ENCODE measurements around the gene KIAA0930.
A peak's percentile ranks its signal among the peaks of the same experiment; 100 is the strongest.
"Not testable (repeated sequence)": the region's sequence is repeated elsewhere in the genome, so short reads cannot be mapped to it uniquely, and the experiment has no call there.

The KIAA0930 gene

DNA sequence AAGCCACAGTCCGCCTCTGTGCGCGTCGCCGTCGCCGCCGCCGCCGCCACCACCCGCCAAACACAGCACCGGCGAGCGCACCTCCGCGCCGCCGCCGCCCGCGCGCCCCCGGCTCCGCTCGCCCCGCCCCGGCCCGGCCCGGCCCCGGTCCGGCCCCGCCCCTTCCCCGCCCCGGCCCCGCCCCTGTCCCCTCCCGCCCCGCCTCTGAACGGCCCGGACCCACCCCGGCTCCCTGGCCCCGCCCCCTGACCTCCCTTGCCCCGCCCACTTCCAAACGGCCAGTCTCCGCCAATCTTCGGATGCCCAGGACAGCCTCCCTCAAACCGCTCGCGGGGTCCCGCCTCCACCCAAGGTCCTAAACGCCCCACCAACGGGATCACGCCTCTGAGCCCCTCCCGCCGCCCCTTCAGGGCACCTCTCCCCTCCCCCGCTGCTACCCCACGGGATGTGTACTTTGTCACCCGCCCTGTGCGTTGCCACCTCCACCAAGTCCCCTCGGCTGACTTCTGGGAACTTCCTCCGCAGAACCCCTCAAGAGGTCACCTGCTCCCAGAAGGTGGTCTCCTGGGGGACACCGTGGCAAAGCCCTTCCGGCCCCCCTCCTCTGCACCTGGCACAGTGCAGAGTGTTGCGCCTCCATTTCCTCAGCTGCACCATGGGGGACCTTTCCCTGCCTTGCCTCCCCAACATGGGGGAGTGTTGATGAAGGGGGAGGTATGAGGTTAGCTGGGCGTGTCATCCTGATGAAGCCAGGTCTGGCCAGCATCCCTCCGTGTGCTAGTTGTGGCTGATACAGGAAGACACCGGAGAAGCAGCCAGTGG is at the start of gene KIAA0930:
Gene KIAA0930 (minus strand): TSS at position 85 of the 822 bp plus-strand sequence. CDS start 191 bp downstream, outside the sequence.
- DNase-seq: peak; percentile 57

DNA sequence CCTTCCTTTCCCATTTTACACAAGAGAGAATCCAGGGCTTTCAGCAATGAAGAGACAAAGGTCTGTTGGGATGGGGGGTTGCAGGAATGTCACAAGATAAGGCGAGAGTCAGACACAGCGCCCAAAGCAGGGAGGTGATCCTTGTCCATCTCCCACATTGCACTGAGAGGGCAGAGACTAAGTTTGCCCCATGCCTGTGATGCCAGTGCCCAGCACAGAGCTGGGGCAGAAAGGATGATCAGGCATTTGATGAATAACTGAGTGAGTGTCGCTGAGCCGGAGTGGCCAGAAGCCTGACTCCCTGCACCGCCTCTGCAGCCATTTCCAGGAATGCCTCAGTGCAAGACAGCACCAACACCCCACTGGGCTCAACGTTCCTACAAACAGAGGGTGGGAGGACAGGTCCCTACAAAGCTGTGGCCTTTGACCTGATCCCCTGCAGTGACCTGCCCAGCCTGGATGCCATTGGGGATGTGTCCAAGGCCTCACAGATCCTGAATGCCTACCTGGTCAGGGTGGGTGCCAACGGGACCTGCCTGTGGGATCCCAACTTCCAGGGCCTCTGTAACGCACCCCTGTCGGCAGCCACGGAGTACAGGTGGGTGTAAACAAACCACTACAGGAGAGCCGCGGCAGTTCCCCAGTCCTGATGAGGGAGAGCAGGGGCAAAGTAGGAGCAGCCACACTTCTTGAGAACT is 46.3 kb upstream of the KIAA0930 start:
- no peak for DNase-seq

DNA sequence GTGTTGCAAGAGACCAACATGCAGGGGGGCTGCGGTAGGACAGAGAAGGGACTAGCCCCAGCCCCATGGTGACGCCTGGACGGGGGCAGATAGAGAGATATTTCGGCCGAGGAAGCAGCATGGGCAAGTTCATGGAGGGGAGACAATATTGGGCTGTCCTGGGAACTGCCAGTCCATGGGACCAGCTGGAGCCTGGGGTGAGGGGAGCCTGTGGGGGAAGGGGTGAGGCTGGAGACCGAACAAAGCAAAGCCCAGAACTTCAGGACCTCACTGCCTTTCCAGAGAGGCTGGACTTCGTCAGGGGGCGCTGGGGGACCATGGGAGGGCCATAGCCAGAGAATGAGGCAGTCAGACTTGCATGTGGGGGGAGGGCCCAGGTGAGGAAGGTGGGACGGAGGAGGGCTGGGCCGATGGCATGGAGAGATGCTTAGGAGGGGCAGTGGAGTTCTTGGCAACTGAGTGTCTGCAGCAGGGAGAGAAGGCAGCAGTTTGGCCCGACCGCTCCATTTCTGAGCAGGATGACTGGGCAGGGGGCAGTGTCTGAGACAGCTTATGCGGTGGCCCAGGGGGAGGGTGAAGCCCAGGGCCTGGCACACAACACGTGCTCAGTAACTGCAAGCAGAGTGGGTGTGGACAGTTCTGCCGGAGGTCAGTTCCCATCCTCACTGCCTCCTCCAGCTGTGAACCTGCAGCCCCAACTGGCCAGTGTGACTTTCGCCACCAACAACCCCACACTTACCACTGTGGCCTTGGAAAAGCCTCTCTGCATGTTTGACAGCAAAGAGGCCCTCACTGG is 44.8 kb upstream of the KIAA0930 start:
- no peak for DNase-seq

DNA sequence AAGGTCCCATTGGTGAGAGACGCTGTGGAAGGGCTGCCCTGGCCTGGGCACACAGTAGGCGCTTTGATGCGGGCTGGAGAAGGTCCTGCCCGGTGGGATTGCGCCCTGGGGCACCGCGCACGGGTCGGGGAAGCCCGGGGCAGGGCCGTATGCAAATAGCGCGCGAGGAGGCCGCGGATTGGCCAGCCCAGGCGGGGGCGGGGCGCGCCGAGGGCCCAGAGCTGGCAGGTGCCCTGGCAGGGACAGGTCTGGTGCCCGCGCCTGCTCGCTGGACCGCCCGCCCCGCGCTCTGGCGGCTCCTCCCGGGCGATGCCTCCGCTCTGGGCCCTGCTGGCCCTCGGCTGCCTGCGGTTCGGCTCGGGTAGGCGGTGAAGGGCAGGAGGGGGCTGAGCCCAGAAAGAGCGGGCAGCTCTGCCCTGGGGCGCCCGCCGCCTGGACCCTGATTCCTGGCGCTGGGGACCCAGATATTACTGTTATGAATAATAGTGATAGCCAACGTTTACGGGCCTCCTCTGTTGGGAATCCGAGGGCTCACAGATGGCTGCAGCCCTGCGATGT is 44.1 kb upstream of the KIAA0930 start, which contains the start of gene UPK3A:
Gene UPK3A (plus strand): TSS at position 245 of the 558 bp plus-strand sequence. CDS start 65 bp downstream, at position 310.
- DNase-seq: peak; percentile 16

DNA sequence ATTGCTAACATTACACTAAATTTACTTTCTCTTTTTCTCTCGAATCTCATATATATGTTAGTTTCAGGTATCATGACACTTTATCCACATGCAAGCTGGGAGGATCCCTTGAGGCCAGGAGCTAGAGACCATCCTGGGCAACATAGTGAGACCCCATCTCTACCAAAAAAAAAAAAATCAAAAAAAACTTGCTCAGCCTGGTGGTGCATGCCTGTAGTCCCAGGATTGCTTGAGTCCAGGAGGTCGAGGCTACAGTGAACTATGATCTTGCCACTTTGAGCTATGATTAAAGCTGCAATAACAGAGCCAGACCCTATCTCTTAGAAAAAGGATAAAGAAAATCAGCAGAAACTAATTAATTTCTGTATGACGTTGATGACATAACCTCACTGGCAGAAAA is 40.3 kb upstream of the KIAA0930 start:
- no peak for DNase-seq

DNA sequence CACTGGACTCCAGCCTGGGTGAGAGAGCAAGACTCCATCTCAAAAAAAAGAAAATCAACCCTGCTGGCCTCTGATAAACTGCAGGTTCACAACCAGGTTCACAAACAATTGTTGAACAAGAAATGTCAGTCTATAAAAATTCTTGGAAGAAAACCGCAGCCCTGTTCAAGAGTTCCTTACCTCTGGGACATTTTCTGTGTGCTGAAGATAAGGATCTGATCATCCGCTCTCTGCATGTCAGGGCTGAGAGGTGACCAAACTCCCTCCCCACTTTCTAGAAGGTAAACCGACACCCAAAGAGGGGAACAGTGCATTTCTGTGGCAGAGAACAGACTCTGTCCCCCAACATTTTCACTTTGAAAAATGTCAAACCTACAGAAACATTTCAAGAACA is 39.9 kb upstream of the KIAA0930 start:
- DNase-seq: no peak

DNA sequence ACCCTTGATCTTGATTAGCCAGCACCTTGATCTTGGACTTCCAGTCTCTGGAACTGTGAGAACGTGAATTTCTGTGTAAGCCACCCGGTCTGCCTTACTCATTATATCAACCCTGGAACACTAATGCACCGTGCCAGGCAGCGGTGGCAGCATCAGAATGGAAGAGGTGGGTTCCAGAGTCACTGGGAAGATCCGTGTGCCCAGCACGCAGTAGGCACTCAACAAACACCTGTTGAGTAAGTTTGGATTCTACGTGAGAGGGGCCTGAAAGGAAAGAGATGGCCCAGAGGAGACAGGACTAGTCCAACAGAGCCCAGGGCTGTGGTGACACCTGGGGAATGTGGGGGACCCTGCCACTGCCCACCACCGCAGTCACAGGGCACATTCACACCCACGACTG is 37.4 kb upstream of the KIAA0930 start:
- DNase-seq: no peak

DNA sequence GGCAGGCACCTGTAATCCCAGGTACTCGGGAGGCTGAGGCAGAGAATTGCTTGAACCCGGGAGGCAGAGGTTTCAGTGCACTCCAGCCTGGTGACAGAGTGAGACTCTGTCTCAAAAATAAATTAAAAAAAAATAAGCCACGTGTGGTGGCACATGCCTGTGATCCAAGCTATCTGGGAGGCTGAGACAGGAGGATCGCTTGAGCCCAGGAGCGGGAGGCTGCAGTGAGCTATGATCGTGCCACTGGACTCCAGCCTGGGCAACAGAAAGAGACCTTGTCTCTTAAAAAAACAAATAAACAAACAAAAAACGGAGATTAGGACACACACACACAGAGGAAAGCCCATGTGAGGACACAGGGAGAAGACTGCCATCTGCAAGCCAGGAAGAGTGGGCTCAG is 37.0 kb upstream of the KIAA0930 start:
- not testable (repeated sequence) for DNase-seq

DNA sequence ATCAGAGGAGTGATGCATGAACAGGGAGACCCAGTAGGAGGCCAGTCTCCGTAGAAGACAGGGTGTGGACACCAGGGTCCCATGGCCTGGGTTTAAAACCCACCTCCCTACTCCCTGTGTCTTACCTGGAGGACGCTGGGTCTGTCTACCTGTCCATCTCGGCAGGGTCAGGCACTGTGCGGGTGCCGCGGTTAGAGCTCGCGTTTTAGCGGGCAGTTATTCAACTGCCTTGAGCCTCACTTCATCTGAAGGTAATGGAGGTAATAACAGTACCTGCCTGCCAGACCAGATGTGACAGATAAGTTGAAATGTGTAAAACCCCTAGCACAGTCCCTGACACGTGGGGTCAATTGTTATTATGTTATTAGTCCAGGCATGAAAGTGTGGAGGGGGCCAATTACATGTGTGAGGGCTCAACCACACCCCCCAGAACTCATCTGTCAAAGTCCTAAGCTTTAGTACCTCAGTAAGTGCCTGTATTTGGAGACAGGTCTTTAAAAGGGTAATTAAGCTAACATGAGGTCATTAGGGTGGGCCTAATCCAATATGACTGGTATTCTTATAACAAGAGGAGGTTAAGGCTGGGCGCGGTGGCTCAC is 35.9 kb upstream of the KIAA0930 start:
- no peak for DNase-seq

DNA sequence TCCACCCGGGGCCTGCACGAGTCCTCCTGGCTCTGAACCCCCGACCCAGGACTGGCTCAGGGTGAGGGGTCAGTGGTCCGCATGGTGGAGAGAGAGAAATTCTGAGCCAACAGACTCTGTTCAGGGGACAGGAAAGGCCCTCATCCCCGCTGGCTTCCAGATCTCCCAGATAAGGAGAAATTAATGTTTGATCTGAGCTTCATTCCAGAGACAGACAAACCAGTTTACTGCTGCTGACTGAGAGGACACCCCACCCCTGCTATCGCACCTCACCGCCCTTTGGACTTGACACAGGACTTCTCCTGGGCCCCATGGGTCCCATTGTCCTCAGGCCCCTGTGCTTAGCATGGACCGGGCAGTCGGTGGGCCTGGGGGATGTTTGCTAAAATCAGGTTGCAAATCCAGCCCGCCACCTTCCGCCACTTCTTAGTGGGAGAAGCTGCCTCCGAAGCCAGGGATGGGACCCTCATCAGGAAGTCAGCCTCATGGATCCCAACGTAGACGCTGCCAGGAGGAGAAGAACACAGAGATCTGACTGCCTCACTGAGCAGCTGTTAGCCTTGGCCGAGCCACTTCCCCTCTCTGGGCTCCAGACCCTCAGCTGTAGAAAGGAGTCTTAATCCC is 32.9 kb upstream of the KIAA0930 start:
- DNase-seq: no peak

DNA sequence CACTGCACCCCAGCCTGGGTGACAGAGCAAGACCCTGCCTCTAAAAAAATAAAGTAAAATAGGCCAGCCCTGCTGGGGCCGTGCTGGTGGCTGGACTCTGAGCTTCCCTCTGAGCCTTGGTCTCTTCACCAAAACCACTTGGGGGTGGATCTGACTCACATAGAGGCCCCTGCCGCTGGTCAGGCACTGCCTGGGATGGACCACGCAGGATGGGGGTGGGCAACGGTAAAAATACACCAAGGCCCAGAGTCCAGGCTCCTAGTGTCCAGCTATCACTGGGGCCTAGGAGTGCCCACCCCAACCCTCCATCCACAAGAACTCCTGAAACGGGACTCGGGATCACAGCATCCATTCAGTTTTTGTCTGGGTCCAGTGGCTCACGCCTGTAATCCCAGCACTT is 31.8 kb upstream of the KIAA0930 start:
- DNase-seq: no peak

DNA sequence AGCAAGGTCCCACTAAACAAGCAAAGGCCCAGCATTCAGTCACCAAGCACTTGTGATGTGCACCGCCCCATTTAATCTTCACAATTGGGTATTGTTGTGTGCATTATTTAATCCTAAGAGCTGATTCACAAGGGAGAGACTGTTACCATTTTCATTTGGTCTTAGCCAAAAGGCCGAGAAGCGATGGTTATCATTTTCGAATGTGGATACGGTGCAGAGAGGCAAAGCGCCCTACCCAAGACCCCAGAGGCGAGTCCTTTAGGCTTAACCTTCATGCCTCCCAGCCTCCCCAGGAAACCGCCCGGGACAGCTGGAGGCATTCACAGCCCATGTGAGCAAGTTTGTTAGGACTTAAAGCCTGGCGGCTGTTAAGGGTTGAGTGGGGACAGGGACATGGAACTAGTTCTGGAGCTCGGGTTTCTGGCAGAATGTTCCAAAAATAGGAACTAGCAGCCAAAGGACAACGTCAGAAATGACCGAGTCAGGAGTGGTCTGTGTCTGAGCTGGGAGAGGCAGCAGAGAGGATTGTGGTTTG is 31.0 kb upstream of the KIAA0930 start:
- DNase-seq: no peak

DNA sequence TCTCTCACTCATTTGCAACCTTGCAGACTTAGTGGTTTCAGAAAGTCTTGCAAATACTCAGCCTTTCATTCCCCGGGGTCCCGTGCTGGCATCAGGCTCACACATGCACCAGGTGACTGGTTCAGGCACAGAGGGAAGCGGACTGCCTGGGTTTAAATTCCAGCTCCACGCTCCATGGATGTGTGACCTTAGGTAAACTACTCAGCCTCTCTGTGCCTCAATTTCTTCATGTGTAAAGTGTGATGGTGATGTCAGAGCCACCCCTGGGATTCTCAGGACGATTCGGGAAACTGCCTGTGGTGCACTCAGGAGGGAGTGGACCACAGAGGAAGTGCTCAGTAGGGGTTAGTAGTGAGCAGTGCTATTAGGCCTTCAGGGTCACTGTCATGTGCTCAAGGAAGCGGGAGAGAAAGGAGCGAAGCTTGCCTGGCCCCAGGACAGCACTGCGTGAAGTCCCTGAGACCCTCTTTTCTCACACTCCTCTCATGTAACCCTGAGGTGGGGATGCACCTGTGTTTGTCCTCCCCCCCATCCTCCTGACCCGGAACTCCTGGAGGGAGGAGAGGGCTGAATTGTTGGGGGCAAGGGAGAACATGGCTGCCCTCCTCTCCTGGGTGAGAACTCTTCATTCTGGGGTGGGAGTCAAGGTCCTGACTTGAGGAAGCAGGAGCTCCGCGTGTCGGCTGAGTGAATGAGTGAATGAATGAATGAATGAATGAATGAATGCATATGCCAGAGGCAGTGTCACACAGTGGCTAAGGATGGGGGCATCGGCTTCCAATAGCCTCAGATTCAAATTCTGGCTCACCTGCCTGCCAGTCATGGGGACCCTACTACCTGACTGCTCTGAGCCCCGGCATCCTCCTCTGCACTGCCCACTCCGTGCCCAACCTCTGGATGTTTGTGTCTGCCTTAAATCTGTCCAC is 29.7 kb upstream of the KIAA0930 start:
- no peak for DNase-seq

DNA sequence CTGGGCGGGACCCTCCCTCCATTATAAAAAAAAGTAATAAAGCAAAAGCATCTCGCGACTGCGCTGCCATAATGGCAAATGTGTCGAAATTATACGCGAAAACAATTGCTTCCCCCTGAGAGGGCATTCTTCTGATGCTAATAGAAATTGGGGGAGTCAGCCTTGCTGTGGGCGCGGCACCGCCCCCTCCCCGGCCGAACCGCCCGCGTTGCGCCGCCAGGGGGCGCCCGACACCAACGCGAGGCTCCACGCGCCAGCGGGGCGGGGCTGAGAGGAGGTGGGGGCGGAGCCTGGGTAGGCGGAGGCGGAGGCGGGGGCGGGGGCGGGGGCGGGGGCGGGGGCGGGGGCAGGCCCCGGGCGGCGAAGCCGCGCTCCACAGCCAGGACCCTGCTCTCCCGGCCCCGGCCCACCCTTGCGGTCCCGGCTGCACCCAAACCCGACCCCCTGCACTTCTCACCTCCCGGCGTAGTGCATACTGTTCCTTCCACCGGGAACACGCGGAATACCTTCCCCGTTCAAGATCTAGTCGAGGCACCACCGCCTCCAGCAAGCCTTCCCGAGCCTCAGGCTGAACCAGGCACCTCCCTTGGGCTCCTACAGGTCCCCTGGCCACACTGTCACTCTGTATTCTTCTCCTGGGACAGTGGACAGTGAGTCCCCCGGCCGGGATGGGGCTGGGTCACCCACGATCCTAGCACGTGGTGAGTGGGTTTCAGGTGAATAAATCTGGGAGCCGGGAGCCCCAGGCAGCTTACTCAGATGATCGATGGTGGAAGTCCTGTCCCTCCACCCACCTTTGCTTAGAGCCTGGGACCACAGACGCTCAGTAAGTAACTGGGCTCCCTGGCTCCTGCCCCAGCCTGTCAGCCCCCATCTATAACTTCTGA is 28.5 kb upstream of the KIAA0930 start:
- peak; percentile 3 for DNase-seq

DNA sequence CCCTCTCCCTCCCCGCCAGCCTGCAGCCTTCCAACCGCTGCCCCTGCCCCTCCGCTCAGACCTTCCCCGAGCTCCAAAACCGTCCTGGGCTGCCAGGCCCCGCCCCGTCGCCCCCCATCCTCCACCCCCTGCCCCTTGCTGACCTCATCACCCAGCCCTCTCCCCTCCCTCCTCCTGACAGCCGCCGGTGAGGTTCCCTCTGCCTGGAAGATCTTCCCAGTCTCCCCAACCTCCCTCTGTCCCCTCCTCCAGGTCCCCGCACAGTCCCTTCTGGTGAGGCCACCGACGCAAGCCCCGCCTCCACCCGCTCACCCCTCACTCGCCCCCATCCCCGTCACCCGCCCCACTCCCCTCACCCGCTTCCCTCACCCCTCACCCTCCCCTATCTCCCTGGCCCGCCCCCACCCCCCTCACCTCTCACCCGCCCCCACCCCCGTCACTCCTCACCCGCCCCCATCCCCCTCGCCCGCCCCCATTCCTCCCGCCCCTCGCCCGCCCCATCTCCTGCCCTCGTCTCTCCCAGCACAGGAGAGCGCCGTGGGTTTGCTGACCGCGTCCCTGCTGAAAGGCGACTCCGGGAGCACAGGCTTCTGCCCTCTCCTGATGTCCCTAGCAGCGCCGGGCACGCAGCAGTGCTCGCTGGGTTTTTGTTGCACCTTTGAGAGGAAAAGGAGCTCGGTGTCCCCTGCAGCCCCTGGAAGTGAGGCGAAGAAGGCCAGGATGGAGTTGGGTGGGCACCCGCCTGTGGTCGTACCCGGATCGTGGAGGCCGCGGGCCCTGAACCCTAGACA is 27.7 kb upstream of the KIAA0930 start:
- no peak for DNase-seq

DNA sequence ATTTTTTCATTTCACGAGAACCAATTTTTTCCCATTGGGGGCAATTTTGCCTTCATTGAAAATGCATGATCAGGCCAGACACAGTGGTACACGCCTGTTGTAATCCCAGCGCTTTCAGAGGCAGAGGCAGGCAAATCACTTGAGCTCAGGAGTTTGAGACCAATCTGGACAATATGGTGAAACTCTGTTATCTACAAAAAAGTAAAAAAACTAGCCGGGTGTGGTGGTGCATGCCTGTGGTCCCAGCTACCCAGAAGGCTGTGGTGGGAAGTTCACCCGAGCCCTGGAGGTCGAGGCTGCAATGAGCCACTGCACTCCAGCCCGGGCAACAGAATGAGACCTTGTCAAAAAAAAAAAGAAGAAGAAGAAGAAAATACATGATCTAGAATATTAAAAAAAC is 24.8 kb upstream of the KIAA0930 start:
- DNase-seq: no peak

DNA sequence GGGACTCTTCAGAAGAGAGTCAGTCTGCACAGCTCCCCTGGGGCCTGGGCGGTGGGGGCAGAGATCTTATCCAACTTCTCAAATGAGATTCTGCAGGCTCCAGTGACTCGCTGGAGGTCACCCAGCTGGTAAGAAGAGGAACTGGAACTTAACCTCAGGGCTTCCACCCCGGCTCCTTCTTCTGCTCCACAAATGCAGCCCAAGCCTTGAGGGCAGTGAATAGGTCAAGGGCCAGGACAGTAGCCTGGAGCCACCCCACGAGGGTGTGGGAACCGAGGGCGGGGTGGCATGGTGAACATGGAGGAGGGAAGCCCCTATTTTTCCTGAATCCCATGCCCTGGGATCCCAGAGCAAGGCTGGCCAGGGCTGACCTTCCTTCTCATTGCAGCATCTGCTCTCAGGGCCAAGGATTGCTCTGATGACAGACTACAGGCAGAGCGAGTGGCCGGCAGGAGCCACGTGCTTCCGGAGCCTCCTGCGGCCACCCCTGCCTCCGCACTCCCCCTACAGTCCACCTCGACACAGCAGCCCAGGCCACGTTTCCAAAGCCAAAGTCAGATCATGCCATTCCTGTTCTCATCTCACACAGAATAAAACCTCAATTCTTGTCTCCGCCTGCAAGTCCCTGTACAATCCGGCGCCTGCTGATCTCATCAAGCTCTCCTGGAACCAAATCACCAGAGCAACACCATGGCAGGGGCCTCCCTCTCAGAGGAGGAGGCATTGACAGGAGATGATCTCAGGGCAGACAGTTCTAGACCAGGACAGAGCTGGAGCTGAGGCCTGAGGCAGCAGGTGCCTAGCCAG is 23.0 kb upstream of the KIAA0930 start:
- DNase-seq: peak; percentile 37

DNA sequence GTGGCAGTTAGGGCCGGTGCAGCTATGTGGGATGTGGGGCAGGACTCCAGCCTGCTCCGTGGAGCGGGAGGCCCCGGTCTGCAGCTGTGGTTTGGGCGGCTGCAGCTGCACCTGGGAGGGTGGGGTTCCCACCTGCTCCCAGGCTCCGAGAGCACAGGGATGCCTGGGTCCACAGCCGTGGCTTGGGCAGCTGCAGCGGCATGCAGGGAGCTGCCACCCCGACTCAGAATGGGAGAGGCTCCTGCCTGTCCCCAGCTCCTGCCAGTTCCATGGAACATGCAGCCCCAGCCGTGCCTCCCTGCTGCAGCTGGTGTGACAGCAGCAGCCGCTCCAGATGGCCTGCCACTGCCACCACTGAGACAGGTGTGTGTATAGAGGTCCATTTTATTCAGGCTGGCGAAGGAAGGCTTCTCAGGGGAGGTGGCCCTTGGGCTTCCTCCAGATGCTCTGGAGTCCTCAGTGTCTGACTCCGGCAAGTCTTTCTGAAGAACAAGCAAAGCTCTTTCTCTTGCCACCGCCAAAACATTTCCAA is 22.3 kb upstream of the KIAA0930 start:
- DNase-seq: no peak

Data from NCI-H226 (cell line).